Liver (tissue), 3 donors: ENCODE measurements around the gene ATXN10.

Experiments
- FOXA1 ChIP-seq: IDR thresholded peaks from 2 replicates; pipeline ENCODE4 v1.6.1; 2016; ENCODE audit warnings: antibody characterized with exemption
- HNF4G ChIP-seq: IDR thresholded peaks from 2 replicates; pipeline ENCODE4 v1.6.1; 2016; ENCODE audit warnings: antibody characterized with exemption
- RAD21 ChIP-seq, 2 donors: IDR thresholded peaks; 2 replicates each; pipeline ENCODE4 v1.6.1; 2016; ENCODE audit warnings: antibody characterized with exemption in 2 of 2, mild to moderate bottlenecking in 2 of 2
- YY1 ChIP-seq: IDR thresholded peaks from 2 replicates; pipeline ENCODE4 v1.6.1; 2016; ENCODE audit warnings: antibody characterized with exemption, mild to moderate bottlenecking
- TF ChIP-seq, protein P1 (sequence below): fragments of 150-350 bp; IDR thresholded peaks from 2 replicates; pipeline ENCODE4 v1.5.1; 2017; ENCODE audit warnings: improper control_type of control experiment, low read depth, low read length; ENCODE audit not compliant: missing input control
- TF ChIP-seq, protein P2 (sequence below): IDR thresholded peaks from 2 replicates; pipeline ENCODE4 v1.6.1; 2016; ENCODE audit warnings: antibody characterized with exemption
- TF ChIP-seq, protein P3 (sequence below): IDR thresholded peaks from 2 replicates; pipeline ENCODE4 v1.6.1; 2016; ENCODE audit warnings: antibody characterized with exemption
- donor health status: healthy.
- donor health status: healthy.

GRCh38 chr22:45709866-45710265, 38.2 kb downstream of the ATXN10 start:
- TF ChIP-seq RAD21 (IDR thresholded peaks at IDR 0.05) = no peak
- TF ChIP-seq, protein P1, sequence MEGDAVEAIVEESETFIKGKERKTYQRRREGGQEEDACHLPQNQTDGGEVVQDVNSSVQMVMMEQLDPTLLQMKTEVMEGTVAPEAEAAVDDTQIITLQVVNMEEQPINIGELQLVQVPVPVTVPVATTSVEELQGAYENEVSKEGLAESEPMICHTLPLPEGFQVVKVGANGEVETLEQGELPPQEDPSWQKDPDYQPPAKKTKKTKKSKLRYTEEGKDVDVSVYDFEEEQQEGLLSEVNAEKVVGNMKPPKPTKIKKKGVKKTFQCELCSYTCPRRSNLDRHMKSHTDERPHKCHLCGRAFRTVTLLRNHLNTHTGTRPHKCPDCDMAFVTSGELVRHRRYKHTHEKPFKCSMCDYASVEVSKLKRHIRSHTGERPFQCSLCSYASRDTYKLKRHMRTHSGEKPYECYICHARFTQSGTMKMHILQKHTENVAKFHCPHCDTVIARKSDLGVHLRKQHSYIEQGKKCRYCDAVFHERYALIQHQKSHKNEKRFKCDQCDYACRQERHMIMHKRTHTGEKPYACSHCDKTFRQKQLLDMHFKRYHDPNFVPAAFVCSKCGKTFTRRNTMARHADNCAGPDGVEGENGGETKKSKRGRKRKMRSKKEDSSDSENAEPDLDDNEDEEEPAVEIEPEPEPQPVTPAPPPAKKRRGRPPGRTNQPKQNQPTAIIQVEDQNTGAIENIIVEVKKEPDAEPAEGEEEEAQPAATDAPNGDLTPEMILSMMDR = no peak
- no peak for TF ChIP-seq FOXA1
- TF ChIP-seq, protein P2, sequence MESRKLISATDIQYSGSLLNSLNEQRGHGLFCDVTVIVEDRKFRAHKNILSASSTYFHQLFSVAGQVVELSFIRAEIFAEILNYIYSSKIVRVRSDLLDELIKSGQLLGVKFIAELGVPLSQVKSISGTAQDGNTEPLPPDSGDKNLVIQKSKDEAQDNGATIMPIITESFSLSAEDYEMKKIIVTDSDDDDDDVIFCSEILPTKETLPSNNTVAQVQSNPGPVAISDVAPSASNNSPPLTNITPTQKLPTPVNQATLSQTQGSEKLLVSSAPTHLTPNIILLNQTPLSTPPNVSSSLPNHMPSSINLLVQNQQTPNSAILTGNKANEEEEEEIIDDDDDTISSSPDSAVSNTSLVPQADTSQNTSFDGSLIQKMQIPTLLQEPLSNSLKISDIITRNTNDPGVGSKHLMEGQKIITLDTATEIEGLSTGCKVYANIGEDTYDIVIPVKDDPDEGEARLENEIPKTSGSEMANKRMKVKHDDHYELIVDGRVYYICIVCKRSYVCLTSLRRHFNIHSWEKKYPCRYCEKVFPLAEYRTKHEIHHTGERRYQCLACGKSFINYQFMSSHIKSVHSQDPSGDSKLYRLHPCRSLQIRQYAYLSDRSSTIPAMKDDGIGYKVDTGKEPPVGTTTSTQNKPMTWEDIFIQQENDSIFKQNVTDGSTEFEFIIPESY = no peak
- TF ChIP-seq YY1 = no peak
- no peak for TF ChIP-seq HNF4G
- TF ChIP-seq, protein P3, sequence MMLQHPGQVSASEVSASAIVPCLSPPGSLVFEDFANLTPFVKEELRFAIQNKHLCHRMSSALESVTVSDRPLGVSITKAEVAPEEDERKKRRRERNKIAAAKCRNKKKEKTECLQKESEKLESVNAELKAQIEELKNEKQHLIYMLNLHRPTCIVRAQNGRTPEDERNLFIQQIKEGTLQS = no peak
